ENCODE measurements around the gene OSBPL3. TPM values are rescaled to one million over a fixed set of nuclear protein-coding genes. Genes with fewer than 3 reads are reported as not detected.

Gene OSBPL3
- total RNA-seq, 1 experiment from 2014 or later = 9.2 TPM

DNA sequence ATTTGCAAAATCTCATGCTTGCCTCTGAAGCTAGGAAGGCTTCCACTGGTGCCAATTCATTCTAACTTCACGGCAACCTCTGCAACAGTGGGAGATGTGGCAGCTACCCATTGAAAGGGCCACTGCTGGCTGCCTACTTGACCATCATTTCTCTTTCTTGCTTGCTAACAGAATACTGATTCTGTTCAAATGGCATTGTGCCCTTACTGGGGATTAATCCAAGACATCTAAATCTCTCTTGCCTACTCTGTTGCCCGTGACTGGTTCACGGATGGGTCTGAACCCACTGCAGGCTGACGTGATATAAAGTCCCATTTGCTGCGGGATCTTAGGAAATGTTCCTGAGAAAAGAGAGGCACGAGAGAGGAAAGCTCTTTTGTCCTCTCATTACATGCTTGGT, 171.5 kb downstream of the OSBPL3 start:
- no peaks in the 10 kb centered on the region for H3K9me3 ChIP-seq (ENCODE audit: control insufficient read depth, insufficient read depth, low read depth, low read length)
- in situ Hi-C loops (cut with HindIII; ENCODE audit: low pct_unique_long_range_greater_than_20kb, low sequenced_read_pairs) = no loop called here
- CTCF ChIA-PET = interaction anchor here (0.7 kb wide), 1 partner anchor 262 kb away, joined by 5 read pairs; no protein-coding TSS in a partner anchor
- ATAC-seq = no peak
- no peaks in the 10 kb centered on the region for H3K4me1 ChIP-seq (ENCODE audit: control insufficient read depth, insufficient read depth, low read length)
- TF ChIP-seq SIN3A (IDR thresholded peaks at IDR 0.05; ENCODE audit: borderline replicate concordance, insufficient read depth, low read depth, low read length) (no peak), CTCF (IDR thresholded peaks at IDR 0.05) (no peak), POLR2AphosphoS5 (IDR thresholded peaks at IDR 0.05; ENCODE audit: low read depth, low read length) (no peak), TCF7L2 (IDR thresholded peaks at IDR 0.05; ENCODE audit: low read depth, low read length) (no peak)
- TF ChIP-seq, protein P1, sequence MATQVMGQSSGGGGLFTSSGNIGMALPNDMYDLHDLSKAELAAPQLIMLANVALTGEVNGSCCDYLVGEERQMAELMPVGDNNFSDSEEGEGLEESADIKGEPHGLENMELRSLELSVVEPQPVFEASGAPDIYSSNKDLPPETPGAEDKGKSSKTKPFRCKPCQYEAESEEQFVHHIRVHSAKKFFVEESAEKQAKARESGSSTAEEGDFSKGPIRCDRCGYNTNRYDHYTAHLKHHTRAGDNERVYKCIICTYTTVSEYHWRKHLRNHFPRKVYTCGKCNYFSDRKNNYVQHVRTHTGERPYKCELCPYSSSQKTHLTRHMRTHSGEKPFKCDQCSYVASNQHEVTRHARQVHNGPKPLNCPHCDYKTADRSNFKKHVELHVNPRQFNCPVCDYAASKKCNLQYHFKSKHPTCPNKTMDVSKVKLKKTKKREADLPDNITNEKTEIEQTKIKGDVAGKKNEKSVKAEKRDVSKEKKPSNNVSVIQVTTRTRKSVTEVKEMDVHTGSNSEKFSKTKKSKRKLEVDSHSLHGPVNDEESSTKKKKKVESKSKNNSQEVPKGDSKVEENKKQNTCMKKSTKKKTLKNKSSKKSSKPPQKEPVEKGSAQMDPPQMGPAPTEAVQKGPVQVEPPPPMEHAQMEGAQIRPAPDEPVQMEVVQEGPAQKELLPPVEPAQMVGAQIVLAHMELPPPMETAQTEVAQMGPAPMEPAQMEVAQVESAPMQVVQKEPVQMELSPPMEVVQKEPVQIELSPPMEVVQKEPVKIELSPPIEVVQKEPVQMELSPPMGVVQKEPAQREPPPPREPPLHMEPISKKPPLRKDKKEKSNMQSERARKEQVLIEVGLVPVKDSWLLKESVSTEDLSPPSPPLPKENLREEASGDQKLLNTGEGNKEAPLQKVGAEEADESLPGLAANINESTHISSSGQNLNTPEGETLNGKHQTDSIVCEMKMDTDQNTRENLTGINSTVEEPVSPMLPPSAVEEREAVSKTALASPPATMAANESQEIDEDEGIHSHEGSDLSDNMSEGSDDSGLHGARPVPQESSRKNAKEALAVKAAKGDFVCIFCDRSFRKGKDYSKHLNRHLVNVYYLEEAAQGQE (IDR thresholded peaks at IDR 0.05; ENCODE audit: insufficient read depth in 1 of 2, low read depth in 2 of 2, low read length in 1 of 2) = no peak
- H3K4me3 ChIP-seq (ENCODE audit: low read depth in 2 of 2, low read length in 2 of 2) = no peak overlapping the region
- POLR2A ChIA-PET = no interaction called here
- BruUV-seq (replicated peaks) = no TSS peak
- H3K27me3 ChIP-seq (ENCODE audit: control insufficient read depth, insufficient read depth, low read length) = no peaks in the 10 kb centered on the region
- H3K27ac ChIP-seq (ENCODE audit: low read length) = no peak overlapping the region
- intact Hi-C loops (cut with micrococcal nuclease; ENCODE audit: unreplicated experiment) = no loop called here
- H3K36me3 ChIP-seq (ENCODE audit: control insufficient read depth, insufficient read depth, low read length) = no peaks in the 10 kb centered on the region
- no peak for DNase-seq (ENCODE audit: low read depth, low spot score)

DNA sequence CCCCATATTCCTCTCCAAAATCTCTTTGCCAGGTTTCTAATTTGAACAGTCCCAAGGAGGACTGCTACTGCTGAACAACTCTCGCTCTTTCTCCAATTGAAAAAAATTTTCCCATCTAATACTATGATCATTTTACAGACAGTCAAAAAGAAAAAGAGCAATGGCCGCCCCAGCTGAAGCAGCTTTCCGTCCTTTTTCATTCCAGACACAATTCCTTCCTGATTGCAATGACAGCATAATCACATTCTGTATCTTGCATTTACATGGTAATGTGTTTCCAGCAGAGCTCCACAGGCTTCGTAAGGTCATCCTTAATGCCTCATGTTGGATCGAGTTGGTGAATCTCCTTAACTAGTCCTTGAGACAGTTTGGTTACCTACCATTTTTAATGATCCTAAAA, 177.7 kb downstream of the OSBPL3 start:
- DNase-seq (ENCODE audit: low read depth, low spot score) (no peak), ATAC-seq (no peak)
- Histone ChIP-seq H3K27ac (ENCODE audit: low read length) (no peak overlapping the region), H3K4me3 (ENCODE audit: low read depth in 2 of 2, low read length in 2 of 2) (no peak overlapping the region), H3K36me3 (ENCODE audit: control insufficient read depth, insufficient read depth, low read length) (no peaks in the 10 kb centered on the region), H3K9me3 (ENCODE audit: control insufficient read depth, insufficient read depth, low read depth, low read length) (no peaks in the 10 kb centered on the region), H3K4me1 (ENCODE audit: control insufficient read depth, insufficient read depth, low read length) (no peaks in the 10 kb centered on the region), H3K27me3 (ENCODE audit: control insufficient read depth, insufficient read depth, low read length) (no peaks in the 10 kb centered on the region)
- in situ Hi-C loops (cut with HindIII; ENCODE audit: low pct_unique_long_range_greater_than_20kb, low sequenced_read_pairs) = no loop called here
- no TSS peak for BruUV-seq (replicated peaks)
- no peak for TF ChIP-seq TCF7L2 (IDR thresholded peaks at IDR 0.05; ENCODE audit: low read depth, low read length)
- TF ChIP-seq POLR2AphosphoS5 (IDR thresholded peaks at IDR 0.05; ENCODE audit: low read depth, low read length) = no peak
- TF ChIP-seq, protein P1 (IDR thresholded peaks at IDR 0.05; ENCODE audit: insufficient read depth in 1 of 2, low read depth in 2 of 2, low read length in 1 of 2) = no peak
- TF ChIP-seq SIN3A (IDR thresholded peaks at IDR 0.05; ENCODE audit: borderline replicate concordance, insufficient read depth, low read depth, low read length) = no peak
- no peak for TF ChIP-seq CTCF (IDR thresholded peaks at IDR 0.05)
- intact Hi-C loops (cut with micrococcal nuclease; ENCODE audit: unreplicated experiment) = no loop called here
- CTCF ChIA-PET = no interaction called here
- POLR2A ChIA-PET = no interaction called here

All from Panc1 (cell line).